GM18858 (cell line): ENCODE results near the gene ZNF846.
"Not testable (repeated sequence)": the region's sequence is repeated elsewhere in the genome, so short reads cannot be mapped to it uniquely, and the experiment has no call there.

Experiments
- ATAC-seq: cut with Tn5 transposase; IDR thresholded peaks from one replicate; pipeline ENCODE4 v1.9.1; 2021; ENCODE audit not compliant: unreplicated experiment

The ZNF846 gene

GRCh38 chr19:9768175-9769112 lies at the start of gene ZNF846:
TSS of gene ZNF846 (minus strand) at chr19:9768738. CDS start at chr19:9764950, 3,788 bp downstream.
- ATAC-seq = peak; percentile 88

DNA sequence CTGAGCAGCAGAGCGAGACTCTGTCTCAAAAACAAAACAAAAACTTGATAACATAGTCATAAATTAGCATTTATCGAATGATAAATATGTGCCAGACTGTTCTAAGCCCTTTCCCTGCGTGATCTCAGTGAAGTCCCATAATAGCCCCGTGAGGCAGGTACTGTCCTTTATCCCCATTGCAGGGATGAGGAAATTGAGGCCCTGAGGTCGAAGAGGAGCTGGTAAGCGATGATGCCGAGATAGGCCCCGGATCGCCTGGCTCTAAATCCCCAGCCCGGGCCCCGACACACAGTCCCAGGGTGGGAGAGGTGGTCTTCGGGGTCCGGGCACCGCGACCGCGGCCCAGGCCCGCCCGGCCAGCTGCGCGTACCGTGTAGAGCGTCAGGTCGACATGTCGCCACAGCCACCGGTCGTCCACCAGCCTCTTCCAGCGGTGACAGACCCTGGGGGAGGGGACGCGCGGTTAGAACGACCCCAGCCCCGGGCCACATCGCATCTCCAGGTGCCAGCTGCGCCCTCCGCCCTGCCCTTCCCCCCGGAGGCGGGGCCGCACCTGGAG lies 49.7 kb upstream of the ZNF846 start:
- ATAC-seq = peak; percentile 1

GRCh38 chr19:9811139-9811538 lies 42.6 kb upstream of the ZNF846 start:
- no peak for ATAC-seq

- no peak for ATAC-seq
Measured at GRCh38 chr19:9808855-9809824, 40.6 kb upstream of the ZNF846 start.

DNA sequence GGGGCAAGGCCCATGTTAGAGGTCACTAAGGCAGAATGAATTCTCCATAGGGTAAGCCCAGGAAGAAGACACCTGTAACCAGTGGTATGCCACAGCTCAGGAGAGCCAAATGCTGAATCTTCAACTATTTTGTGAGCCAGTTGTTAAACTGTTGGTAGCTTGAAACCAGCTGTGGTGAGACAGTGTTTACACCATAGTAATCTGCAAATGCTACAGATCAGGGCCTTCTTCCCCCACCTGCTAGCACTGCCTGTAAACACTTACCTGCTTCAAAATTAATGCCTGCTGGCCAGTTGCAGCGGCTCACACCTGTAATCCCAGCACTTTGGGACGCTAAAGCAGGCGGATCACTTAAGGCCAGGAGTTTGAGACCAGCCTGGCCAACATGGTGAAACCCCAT lies 38.3 kb upstream of the ZNF846 start:
- ATAC-seq = no peak

DNA sequence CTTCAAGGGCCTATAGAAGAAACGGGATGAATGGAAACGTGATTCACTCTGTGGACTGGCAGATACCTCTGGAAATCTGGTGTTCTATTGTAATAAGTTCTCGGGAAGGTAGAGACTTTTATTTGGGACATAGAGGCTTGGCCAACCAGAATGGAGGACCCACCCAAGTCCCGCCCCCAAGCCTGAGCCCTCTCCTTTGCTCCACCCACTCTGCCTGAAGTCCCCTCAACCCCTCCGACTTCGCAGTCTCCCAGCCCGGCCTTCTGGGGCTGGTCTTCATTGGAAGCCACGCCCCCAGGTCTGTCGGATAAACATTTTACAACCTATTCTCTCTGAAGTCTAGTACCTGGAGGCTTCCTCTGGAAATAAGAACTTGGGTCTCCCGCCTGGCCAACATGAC lies 33.4 kb upstream of the ZNF846 start:
- no peak for ATAC-seq

DNA sequence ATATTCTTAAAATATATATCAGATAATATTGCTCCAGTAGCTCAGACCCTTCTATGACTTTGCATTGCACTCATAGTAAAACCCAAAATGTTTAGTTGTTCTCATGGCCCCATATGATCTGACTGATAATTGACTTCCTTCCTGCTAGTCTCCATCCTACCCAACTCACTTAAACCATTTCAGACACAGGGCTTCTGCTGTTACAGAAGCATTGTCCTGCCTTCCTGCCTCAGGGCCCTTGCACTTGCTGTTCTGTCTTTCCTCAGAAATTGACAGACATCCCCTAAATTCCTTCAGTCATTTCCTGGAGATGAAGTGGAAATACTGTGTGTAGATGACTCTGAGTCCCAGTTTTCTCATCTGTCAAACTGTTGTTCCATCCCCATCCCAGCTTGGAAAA lies 30.6 kb upstream of the ZNF846 start:
- ATAC-seq = no peak

GRCh38 chr19:9797871-9798270 lies 29.3 kb upstream of the ZNF846 start:
- no peak for ATAC-seq

GRCh38 chr19:9796113-9796773 lies 27.7 kb upstream of the ZNF846 start:
- no peak for ATAC-seq

DNA sequence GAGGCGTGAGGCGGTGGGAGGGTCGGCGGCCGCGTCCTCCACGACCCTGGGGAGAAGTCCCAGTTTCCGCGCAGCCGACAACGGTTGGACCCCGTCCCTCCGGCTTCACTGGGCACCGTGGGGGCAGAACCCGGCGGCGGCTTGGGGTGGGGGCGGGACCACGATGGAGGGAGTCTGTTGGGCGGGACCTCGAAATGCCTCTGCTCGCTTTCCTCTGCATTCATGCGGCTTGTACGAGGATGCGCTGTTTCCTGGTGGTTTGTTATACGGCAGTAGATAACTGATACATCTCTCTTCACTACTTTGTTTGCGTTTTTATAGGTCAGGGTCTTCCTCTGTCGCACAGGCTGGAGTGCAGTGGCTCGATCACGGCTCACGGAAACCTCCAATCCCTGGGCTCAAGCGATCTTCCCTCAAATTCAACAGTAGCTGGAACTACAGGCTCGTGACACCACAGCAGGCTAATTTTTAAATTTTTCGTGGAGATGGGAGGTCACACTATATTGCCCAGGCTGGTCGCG lies 24.6 kb upstream of the ZNF846 start:
- no peak for ATAC-seq

DNA sequence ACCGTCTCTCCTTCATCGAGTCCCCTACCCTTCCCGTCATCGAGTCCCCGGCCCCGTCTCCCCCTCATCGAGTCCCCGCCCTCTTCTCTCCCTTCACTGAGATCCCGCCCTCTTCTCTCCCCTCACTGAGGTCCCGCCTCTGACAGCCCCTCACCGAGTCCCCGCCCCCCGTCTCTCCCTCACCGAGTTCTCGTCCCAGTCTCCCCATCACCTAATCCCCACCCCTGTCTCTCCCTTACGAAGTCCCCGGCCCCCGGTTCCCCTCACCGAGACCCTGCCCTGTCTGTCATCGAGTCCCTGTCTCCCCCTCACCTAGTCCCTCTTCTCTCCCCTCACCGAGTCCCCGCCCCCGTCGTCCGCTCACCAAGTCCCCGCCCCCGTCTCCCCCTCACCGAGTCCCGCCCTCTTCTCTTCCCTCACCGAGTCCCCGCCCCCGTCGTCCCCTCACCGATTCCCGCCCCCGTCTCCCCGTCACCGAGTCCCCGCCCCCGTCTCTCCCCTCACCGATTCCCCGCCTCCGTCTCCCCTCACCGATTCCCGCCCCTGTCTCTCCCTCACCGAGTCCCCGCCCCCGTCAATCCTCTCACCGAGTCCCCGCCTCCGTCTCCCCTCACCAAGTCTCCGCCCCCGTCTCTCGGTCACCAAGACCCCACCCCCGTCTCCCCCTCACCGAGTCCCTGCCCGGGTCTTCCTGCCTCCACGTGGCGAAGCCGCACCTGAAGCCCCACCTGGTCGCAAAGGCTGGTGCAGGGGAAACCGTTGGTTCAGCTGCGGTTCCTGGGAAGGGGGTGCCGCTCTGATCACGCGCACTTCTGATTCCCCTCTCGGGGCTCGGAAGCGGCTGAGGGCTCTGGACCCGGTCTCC lies 23.9 kb upstream of the ZNF846 start:
- no peak for ATAC-seq

DNA sequence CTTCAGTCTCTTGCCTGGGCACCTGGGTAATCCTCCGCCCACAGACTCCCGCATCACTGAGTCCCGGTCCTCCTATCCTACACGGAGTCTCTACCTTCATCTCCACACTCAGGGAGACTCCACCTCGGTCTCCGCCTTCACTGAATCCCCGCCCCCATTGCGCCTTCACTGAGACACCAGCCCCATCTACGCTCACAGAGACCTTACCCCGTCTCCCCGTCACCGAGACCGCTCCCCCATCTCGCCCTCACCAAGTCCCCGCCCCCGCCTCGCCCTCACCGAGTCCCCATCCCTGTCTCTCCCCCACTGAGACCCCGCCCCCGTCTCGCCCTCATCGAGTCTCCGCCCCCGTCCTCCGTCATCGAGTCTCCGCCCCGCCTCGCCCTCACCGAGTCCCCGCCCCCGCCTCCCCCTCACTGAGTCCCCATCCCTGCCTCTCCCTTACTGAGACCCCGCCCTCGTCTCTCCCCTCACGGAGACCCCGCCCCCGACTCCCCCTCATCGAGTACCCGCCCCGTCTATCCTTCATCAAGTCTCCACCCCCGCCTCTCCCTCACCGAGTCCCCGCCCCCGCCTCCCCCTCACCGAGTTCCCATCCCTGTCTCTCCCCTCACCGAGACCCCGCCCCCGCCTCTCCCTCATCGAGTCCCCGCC lies 23.1 kb upstream of the ZNF846 start:
- ATAC-seq = no peak

GRCh38 chr19:9791073-9791367 lies 22.5 kb upstream of the ZNF846 start:
- ATAC-seq = not testable (repeated sequence)

DNA sequence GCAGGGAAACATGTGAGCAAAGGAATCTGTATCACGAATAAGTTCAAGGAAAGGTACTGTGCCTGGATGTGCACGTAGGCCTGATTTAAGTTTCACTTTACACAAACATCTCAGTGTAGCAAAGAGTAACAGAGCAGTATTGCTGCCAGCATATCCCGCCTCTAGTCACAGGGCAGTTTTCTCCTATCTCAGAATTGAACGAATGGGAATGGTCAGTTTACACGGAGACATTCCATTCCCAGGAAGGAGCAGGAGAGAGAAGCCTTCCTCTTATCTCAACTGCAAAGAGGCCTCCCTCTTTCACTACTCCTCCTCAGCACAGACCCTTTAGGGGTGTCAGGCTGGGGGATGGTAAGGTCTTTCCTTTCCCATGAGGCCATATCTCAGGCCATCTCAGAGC lies 21.0 kb upstream of the ZNF846 start:
- ATAC-seq = not testable (repeated sequence)

DNA sequence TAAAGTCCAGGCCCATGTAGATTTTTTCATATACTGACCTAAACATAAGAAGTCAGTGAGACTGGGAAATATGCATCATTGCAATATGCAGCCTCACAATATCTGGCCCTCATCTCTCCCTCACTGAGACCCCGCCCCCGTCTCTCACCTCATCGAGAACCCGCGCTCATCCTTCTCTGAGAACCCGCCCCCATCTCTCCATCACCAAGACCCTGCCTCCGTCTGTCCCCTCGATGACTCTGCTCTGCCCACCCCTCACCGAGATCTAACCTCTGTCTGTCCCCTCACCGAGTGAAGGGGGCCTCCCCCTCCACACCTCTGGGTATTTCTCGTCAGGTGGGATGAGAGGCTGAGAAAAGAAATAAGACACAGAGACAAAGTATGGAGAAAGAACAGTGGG lies 20.5 kb upstream of the ZNF846 start:
- ATAC-seq = no peak

- ATAC-seq = not testable (repeated sequence)
Measured at GRCh38 chr19:9788604-9789003, 20.1 kb upstream of the ZNF846 start.

DNA sequence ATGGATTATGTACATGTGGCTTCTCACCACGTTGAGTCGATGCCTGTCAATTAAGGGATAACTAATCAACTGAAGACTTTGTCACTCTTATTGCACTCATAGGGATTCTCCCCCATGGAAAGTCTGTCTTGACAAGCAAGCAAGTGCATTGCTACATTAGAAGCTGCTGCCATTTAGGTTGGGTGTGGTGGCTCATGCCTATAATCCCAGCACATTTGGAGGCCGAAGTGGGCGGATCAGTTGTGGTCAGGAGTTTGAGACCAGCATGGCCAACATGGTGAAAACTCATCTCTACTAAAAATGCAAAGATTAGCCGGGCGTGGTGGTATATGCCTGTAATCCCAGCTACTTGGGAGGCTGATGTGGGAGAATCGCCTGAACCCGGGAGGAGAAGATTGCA lies 18.3 kb upstream of the ZNF846 start:
- no peak for ATAC-seq

- ATAC-seq = no peak
Measured at GRCh38 chr19:9786342-9786741, 17.8 kb upstream of the ZNF846 start.
